Limb (tissue), 2 donors: ENCODE measurements around the gene KCNK10.

Experiments used
- DNase-seq, 2 donors: peaks; one replicate each; pipeline ENCODE4 v3.0.0-alpha.2; 2016; ENCODE audit errors: extremely low spot score in 2 of 2

KCNK10 gene

DNA sequence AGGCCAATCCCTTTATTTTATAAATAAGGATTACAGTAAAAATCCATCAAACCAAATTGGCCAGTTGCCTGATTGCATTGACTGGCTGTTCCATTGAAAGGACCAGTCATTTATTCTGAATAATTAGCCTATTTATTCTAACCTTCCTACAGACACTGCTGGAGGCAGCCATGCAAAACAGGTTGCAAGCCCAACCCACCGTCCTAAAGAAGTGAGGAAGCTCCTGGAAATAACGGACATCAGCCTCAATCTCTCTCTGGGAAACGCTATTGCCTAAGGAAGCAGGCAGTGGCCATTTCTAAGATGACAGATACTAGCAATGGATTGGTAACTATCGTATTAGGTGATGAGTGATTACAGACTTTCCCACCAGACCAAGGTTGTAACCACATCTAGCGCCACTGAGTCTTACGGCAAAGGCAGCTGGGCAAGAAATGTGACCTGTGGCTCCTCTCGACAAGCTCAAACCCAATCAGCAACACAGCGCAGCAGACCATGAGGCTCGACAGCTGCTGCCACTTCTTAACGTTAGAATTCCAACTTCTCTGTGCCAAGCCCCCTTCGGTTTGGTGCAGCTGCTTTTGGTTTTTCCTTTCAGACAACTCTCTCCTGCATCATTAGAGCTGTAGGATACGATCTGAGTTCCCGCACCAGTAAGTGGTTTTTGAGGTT is 134.2 kb downstream of the KCNK10 start:
- peak in 1 of 2 donors; percentile 64 for DNase-seq

DNA sequence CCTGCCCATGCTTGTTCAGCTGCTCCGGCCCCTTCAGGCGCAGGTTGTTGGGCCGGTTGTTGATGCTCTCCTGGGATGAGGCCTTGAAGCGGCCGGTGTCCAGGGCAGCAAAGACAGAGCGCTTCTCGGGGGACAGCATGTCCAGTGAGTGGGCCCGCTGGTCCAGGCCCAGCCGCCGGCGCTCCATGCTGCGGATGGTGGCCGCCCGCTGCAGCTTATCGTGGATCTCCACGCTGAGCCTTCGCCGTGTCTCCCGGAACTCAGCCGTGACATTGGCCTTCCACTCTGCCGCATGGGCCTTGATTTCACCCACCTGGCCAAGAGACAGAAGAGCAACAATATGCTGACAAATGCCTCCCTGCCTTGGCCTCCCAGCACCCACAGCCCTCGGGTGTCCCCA is 137.2 kb downstream of the KCNK10 start:
- no peak for DNase-seq

DNA sequence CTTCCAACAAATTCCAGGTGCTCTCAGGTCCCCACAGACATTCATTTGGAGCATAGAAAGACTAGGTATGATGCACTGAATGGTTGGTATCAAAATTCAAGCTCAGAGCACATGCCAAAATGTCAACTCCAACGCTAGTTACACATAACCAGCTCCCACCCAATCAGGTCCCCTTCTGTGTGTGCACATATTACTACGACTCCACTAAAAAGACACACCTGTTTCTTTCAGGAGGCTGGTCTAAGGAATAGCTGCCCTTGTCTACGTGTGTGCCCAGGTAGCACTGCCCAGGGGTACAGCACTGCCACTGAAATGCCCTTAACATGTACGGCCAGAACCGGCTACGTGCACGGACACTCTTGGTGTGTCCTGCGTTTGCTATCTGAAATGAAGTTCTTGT is 138.1 kb downstream of the KCNK10 start:
- DNase-seq, result no peak

DNA sequence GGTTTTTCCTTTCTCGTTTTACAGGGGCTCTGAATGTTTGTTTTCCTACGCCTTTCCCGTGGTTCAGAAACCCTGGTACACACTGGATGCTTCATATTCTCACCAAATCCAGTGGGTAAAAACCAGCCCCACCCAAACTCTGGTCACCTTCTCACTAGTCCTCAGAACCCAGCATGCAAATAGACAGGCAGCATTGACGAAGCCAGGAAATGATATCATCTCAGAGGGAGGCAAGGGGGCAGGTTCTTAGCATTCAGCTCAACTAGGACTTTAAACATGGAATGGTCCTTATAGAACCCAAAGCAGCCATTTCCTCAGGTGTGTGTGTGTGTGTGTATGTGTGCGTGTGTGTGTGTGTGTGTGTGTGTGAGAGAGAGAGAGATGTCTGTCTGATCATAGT is 142.0 kb downstream of the KCNK10 start:
- no peak for DNase-seq

DNA sequence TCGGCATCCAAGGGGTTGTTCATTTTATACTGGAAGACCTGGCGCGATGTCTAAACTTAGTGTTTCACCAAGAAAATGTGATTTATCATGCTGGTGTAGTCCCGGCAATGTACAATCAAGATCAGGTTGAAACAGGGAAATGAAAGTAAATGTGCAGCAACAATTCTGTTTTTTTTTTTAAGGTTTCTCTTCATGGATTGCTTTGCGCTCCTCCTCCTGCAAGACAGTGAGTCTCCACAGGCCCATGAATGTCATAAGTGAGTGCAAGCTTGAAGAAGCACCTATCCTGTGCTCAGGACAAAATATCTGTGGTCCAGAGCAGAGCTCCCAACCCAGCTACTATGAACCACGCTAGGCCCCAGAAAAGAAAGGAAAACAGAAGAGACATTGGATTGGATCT is 143.4 kb downstream of the KCNK10 start:
- DNase-seq, result no peak

DNA sequence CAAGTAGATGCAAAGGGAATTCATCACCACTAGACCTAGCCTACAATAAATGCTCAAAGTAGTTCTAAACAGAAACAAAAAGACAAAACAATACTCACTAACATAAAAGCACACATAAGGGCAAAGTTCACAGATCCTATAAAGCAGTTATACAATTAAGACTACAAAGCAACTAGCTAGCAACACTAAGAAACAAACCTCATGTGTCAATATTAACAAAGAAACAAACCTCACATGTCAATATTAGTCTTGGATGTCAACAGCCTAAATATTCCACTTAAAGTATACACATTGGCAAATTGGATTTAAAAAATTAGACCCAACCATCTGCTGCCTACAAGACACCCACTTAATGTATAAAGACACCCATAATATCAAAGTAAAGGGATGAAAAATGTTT is 152.7 kb downstream of the KCNK10 start:
- DNase-seq, result no peak

DNA sequence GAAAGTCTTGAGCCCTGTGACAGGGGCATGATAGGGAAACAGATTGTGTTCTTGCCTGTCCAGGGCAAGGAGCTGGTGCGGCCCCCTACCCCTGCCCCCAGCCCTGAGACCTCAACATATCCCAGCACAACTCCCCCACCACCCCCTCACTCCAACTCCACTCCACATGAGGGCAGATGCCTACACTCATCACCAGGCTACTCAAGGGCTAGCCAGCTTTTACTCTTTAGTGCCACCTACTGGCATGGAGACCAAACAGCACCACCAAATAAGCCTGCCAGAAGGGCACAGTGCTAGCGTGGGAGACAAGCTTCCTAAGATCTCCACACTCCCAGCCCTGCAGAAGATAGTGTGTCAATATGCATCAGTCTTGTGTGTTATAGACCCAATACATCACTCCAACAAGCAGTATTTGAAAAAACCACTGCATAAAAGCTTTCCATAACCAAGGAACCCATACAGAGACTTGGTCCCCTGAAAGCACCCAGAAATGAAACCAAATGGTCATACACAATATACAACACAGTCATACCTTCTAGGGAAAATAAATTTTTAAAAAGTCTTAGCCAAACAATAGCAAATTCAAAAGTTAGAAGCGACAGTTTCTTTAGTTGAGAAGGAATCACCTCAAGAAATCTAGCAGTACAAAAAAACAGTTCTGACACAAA is 154.4 kb downstream of the KCNK10 start:
- no peak for DNase-seq

DNA sequence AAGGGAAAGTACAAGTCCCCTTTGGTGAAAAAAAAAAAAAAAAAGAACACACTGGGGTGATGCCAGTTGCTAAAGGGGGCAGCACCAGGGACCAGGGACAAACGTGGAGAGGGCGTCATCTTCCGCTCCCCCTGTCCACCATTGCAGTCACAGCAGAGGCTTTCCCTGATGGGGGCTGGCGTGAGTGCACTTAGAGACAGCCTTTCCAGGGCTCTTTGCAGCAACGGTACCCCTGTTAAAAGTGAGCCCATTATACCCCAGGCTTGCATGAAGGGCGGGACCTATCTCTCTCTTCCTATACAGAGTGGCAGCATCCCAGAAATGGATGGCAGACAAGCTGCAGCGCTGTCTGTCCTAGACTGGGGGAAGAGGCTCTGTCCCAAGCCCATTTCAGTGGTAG is 155.0 kb downstream of the KCNK10 start:
- DNase-seq, result no peak

DNA sequence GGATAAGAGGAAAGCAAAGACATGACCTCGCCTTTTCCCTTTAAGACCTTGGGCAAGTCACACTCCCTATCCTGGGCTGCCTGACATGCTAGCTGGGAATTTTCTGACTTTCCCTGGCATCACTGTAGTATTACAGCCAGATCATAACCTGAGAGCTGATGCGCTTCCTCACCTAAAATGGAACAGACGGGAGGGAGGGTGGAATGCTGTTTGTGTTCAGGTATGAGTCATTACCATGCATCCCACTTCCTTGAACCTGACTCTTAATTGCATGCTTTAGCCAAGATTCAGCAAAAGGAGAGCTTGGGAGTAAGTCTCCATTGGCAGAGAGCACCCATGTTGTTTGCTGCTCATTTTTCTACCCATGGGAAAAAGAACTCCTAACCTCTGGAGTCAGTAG is 156.5 kb downstream of the KCNK10 start:
- DNase-seq, result no peak

DNA sequence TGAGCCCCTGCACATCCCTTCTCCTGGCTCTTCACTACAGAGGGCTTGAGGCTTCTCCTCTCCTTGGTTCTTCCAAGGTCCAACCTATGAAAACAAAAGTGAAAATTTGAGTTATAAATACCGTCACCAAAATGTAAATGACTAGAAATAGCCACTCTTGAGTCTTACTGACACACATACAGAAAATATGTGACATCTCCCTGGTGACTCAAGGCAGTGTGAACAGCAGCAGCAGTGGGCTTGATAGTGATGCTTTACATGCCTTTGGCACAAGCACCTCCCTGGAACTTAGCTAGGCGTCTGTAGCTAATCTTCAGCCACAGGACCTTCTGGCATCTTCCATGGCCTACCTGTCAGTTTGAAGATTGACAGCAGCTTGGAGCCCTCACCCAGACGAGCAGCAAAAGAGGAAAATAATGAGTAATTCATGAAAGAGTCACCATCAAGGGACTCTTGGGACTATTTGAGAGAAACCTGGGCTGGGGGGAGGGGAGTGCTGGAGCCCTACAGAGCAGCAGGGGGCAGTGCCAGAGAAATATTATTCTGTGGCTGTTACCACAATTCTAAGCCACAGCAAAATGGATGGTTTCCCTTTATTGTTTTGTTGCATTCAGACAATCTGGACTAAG is 158.0 kb downstream of the KCNK10 start:
- no peak for DNase-seq

DNA sequence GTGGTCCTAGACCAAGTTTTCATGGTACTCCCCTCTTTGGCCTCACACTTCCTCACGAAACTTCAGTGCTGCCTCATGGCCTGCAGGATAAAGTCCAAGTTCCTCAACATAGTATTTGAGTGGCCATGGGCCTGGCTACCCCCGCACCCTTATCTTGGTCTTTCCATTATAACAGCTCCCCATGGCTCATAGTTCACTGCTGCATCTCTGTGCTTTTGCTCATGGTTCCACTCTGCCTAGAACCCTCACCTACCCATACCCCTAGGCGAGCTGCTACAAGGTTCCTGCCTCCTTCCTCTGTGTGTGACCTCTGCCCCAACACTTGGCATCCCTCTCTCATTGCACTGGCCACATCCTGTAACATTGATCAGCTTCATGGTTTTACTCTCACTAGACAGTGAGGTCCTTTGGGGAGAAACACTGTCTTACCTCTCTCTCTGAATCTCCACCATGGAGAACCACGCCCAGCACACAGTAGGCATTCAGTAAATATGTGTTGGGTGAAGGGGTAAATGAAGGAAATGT is 159.3 kb downstream of the KCNK10 start:
- DNase-seq, result no peak

DNA sequence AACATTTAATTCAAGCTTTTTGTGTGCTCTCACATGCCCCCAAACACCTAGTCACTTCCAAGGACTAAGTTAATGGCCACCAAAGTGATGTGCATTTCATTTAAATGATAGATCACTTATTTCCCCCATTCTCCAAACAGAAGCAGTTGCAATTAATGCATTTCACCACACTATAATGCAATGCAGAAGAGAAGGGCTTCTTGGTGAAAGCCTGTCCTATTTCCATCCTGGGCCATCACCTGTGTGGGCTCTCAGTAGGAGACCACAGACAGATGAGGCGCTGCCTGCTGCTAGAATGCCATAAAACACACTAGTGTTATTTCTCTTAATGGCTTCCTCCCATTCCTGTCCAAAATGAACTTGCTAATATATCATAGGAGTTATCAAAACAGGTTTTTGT is 166.9 kb downstream of the KCNK10 start:
- DNase-seq, result no peak

DNA sequence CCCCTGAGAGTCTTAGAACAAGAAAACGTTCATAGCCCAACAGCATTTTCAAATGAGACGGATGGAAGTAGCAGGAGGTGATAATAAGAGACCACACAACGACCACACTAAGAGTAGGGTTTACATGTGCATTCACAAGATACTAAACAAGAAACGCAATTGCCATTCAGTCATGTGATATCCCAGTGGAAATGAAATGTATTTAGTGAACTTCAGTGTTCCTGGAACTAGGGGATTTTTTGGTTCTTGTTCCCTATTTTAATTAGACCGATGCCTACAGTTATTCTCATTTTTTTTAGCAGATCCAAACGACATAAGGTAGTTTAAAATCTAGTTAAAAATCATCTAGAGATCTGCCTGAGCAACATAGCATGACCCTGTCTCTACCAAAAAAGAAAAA is 168.1 kb downstream of the KCNK10 start:
- no peak for DNase-seq

DNA sequence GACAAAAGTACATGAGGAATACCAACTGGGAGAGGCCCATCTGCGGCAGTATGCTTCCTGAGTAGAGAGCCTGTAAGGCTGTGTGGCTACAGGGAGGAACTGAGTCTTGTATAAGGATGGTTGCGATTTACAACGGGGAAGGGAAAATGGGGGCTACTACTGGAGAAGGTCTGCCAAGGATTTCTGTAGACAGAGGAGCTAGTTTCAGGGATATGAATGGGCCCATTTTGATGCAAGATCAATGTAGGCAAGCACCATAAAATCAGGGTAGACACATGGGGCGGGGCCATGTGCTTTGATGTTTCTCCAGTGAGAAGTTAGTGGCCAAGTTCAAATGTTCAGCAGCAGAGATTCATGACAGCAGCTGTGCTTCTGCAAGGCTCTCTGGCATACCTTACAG is 168.7 kb downstream of the KCNK10 start:
- no peak for DNase-seq

DNA sequence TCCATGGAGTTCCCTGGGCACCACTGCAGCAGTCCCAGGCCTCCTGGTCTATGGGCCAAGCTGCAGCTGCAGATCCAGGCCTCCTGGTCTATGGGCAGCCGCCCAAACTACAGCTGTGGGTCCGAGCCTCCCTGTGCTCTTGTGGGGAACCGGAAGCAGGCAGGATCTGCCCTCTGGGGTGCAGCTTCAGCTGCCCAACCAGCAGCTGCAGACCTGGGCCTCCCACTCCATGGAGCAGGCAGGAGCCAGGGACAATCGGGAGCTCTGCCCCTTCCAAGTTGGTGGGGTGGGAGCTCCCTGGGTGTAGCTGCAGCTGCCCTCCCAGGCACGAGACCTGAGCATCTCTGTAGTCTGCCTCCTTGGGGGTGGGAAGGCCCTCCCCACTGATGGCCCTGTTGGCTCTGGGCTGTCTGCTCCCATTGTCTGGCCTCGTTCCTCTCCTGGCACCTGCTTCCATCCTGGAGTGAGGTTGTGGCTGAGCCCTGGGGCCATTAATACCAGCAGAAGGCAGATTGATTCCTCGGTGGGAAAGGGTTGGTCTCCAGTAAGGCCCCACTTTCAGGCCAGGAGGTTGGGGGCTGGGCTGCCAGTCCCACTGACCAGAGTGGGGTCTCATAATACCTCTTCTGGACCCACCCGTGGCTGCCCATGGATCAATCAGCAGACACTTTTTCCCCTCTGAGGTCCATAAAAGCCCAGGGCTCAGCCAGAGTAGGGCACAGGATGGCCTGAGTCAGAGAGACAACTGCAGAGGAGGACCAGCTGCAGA is 176.0 kb downstream of the KCNK10 start:
- no peak for DNase-seq

DNA sequence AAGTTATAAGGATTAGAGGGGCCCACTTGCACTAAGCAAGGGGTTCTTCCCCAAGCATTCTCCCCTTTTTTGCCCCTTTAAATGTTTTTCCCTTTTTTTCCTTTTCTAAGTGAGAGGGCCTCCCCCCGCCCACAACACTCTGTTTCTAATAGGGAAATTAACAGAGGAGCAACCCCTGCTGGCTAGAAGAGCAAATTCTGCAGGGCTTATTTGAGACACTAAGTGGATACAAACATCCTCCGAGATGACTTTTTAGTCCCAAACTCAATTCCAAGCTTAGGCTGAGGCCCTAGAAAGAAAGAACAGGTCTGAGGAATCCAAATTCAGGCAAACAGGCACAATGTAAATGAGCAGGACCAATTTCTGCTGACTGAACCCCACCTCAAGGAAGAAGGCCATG is 179.3 kb downstream of the KCNK10 start:
- no peak for DNase-seq

DNA sequence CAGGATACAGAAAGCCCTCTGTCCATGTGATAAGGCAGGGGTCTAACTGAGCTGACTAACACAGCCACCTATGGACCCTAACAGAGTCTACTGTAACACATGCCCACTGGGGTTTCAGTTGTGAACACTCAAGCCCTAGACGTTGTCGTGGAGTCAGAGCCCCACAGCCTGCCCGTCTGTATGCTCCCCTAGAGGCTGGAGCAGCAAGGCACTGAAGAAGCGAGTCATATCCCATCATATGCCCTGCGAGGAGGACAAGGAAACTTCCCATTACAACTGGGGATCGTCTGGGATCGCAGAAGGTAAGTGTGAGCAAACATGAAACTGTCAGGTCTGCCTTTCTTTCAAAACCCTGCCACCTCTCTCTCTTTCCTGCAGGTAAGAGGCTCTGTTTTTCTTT is 180.1 kb downstream of the KCNK10 start:
- no peak for DNase-seq

DNA sequence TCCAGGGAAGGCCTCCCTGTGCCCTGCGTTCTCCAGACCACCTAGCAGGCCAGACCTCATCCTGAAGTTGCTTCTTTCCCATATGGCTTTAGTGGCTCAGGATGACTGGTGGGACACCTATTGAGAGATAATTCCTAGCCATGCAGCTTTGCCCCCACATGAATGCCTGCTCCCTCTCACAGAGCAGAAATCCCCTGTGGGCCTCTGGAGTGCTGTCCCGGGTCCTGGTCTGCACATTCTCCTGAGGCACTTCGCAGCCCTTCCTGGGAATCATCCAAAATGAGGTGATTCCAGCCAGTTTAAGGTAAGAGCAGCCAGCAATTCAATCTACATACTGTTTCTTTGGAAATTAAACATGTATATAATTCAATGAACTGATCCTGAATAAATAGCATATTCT is 182.2 kb downstream of the KCNK10 start:
- no peak for DNase-seq

DNA sequence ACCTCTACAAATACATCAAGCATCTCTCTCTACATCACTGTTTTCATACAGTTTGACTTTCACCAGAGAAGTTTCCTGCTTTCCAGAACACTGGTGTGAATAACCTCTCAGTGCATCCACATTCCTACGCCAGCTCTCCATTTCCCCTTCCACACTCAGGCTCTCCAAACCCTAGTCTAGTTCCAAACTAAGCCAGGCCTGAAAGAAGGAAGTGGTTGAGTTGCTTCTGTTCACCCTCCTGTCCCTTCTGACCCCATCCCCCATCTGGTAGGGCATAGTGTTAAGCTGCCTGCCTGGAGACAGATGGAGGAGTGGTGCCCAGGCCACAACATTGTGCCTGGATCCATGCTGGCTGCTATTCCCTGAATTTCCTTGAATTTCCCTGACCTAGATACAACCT is 185.7 kb downstream of the KCNK10 start:
- no peak for DNase-seq
